Spleen (tissue), 7 donors: ENCODE measurements around the gene LAMC3.

ENCODE experiments used
- CTCF ChIP-seq, 11 experiments: fragments of 200-600 bp in 7 of 11; fragments of 450-650 bp in 4 of 11; sonication (generic) in 4 of 11; IDR thresholded peaks in 8 of 11; conservative IDR thresholded peaks in 3 of 11; 1 replicate in 7 of 11; 2 replicates in 4 of 11; pipeline versions ENCODE4 v1.4.0 to v1.8.0; 2016 to 2021; ENCODE audit warnings: antibody characterized with exemption in 11 of 11, inconsistent platforms in 4 of 11, mild to moderate bottlenecking in 1 of 11
- POLR2A ChIP-seq, 3 donors: fragments of 450-650 bp; IDR thresholded peaks; one replicate each; pipeline ENCODE4 v1.5.1; 2017; ENCODE audit warnings: antibody characterized with exemption in 3 of 3, mild to moderate bottlenecking in 1 of 3
- donor health status: DM: no; HTN: no; CAD: no; lungs with moderate emphysema.
- donor health status: DM: no; HTN: no; CAD: no.
- donor health status: DM: no; HTN: no; CAD: no.

GRCh38 chr9:131091352-131091992 lies 82.5 kb downstream of the LAMC3 start:
- TF ChIP-seq CTCF (IDR thresholded peaks at IDR 0.05 in 8 of 11, conservative IDR thresholded peaks at IDR 0.05 in 3 of 11) (no peak), POLR2A (IDR thresholded peaks at IDR 0.05) (no peak)
